GM21447 (cell line): ENCODE measurements around the gene TOB1.
"Not testable (repeated sequence)": the region's sequence is repeated elsewhere in the genome, so short reads cannot be mapped to it uniquely, and the experiment has no call there.

Experiments
- ATAC-seq: cut with Tn5 transposase; IDR thresholded peaks from one replicate; pipeline ENCODE4 v1.9.1; 2021; ENCODE audit not compliant: unreplicated experiment

Gene TOB1

DNA sequence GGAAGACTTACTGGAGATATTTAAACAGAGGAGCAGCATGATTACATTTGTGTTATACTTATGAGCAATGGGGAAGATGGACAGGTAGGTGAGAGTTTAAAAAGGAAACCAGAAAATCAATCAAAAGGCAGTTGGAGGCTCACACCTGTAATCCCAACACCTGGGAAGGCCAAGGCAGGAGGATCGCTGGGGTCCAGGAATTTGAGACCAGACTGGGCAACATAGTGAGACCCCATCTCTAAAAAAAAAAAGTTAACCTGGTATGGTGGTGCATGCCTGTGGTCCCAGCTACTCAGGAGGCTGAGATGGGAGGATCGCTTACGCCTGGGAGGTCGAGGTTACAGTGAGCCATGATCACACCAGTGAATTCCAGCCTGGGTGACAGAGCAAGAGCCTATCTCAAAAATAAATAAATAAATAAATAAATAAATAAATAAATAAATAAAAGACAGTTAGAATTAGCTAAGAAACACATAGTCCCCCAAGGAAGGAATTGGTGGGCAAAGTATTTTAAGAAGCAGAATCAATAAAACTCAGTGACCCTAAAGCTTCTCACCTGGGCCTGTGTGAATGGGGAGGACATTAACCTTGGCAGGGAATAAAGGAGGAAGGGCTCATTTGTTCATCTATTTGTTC is 32.3 kb upstream of the TOB1 start:
- no peak for ATAC-seq

DNA sequence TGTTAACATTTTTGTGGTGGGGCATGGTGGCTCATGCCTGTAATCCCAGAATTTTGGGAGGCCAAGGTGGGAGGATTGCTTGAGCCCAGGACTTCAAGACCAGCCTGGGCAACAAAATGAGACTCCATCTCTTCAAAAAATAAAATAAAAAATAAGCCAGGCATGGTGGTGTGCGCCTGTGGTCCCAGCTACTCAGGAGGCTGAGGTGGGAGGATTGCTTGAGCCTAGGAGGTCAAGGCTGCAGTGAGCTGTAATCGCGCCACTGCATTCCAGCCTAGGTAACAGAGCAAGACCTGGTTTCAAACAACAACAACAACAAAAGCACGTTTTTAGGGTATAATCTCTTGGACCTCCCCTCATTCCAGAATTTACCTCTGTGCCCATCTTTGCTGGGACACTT is 28.4 kb upstream of the TOB1 start:
- ATAC-seq, result not testable (repeated sequence)

DNA sequence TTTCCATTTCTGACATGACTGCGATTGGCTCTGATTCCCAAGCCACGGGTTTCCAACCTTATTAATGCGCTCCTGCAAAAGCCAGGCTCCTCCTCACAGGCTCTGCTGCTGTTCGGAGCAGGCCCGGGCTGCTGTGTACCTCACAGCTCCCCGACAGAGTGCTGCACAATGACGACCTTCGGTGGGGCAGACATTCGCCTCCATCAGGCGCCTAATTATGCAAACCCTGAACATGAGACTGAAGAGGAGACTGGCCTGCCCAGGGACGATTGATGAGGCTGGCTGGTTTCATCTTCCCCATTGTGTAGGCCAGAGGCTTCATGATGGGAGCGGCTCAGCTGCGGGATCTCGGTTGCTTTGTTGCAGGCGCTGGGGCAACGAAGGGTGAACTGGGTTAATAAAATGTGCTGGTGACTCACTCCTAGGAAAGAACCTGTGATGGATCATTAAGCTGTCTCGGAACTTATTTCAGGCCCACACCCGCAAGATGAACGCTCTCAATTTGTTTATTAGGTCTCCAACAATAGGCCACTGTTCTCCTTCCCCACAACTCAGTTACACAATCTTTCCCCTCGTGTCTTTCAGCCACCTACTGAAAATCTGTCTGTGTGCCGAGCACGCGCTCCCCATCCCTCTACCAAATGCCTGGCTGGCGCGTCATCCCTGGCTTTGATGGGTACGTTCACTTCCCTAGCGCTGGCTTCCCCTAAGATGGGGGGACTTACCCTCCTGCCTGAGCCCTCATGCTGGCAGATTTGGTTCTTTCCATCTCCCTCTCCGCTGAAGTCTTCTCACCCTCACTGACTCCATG is 27.2 kb upstream of the TOB1 start:
- ATAC-seq, result no peak

DNA sequence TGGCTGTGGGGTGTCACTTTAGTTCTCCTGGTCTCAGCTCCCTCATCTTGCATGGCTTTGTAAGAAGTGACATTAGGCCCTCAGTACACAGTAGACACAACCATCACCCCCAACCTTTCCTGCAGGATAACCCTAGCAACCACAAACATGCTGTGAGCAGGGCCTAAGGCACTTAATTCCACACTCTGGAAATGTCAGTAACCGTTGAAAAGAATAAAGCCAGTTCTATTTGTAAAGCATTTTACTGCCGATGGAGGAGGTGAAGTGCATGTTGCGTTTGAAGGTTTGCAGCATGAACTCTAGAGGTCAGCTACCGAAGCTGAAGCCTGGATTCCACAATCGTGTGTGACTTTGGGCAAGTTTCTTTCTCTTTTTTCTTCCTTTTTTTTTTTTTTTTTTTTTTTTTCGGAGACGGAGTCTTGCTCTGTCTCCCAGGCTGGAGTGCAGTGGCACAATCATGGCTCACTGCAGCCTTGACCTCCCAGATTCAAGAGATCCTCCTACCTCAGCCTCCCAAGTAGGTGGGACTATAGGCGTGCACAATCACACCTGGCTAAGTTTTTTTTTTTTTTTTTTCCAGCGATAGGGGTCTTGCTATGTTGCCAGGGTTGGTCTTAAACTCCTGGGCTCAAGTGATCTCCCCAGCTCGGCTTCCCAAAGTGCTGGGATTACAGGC is 26.1 kb upstream of the TOB1 start:
- no peak for ATAC-seq

DNA sequence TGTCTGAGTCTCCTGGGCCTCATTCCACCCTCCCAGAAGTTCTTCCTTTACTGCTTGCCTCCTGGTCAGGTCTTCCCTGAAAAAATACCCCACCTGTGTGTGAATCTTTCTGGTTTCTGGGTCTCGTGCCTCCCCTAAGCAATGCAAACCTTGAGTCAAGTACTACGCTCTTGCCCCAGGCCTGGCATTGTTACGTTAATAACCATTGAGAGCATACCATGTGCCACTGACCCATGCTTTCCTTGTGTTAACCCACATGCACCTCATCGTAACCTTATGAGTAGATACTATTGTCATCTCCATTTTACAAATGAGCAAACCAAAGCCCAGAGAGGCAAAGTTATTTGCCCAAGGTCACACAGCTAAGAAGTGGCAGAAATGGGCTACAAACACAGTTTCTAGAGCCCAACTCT is 25.4 kb upstream of the TOB1 start:
- no peak for ATAC-seq

DNA sequence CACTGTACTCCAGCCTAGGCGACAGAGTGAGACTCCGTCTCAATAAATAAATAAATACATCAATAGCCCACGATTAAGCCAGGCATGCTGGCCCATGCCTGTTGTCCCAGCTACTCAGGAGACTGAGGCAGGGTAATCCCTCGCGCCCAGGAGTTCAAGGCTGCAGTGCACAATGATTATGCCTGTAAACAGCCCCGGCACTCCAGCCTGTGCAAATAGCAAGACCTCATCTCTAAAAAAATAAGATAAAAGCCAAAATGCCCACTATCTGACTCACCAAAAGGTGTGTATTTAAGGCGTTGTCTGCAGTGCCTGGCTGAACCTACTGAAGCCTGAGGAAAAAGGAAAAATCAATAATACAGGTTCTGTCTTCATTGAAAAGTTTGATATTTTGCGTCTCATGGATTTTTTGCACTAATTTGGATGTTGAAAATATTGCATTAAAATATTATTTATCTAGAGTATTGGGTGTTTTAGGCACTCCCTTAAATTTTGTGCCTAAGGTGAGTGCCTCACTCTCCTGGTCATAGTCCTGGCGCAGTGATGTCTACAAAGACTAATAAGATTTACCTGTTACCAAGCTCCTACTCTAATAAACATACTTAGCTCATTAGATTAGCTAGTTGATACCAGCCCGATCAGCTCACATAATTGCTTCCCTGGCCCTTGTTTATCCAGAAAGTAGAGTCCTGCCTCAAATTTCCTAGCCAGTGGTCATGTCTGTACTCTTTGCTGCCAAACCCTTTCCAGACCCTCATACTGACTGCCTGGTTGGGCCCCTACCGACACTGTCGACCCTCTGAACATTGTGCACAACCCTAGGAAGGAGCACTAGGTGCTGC is 24.7 kb upstream of the TOB1 start:
- ATAC-seq, result no peak

DNA sequence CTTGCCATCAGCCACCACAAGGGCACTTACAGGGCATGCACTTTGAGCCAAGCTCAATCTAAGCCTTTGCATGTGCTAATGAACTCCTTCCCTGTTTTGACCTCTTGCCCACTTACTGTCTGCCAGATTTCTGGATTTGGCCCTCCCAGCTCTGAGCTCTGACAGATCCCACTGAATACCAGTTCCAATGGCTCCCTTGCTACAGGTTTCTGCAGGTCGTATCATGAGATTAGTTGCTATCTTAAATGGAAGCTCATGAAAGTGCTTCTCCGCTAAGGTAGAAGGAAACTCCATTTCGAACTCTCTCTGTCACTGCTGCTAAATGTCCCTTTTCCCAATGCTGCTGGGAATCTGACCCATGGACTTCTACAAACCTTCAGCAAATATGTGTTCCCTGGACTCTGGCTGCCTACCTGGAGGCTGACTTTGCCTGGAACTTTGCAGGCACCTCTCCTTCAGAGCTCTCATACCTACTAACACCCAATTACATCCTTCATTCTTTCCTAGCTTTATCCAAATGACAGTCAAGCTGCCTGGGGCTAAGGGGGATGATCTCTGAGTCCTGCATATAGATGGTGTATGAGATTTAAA is 23.5 kb upstream of the TOB1 start:
- ATAC-seq, result no peak

DNA sequence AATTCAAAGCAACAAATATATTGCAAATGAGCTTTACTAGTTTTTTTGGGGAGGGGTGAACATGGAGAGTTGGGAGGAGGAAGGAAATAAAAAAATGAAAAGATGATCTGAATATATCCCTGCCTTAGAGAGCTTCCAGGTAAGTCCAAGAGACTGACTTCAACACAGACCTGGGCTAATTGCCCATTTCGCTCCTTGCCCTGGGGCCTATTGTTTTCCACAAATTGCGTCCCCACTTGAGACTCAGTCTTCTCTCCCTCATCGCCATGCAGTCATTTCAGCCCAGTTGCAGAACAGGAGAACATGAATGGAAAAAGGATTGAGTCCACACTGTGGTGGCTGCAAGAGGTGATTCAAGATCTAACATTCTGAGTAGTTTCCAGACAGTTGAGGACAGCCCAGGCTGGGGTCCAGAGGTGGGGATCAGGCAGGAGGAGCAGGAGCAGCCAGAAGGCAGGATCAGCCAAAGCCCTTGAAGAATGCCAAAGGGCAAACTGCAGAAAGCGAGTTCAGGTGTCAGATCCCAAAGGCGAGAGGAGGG is 21.6 kb upstream of the TOB1 start:
- ATAC-seq, result no peak

DNA sequence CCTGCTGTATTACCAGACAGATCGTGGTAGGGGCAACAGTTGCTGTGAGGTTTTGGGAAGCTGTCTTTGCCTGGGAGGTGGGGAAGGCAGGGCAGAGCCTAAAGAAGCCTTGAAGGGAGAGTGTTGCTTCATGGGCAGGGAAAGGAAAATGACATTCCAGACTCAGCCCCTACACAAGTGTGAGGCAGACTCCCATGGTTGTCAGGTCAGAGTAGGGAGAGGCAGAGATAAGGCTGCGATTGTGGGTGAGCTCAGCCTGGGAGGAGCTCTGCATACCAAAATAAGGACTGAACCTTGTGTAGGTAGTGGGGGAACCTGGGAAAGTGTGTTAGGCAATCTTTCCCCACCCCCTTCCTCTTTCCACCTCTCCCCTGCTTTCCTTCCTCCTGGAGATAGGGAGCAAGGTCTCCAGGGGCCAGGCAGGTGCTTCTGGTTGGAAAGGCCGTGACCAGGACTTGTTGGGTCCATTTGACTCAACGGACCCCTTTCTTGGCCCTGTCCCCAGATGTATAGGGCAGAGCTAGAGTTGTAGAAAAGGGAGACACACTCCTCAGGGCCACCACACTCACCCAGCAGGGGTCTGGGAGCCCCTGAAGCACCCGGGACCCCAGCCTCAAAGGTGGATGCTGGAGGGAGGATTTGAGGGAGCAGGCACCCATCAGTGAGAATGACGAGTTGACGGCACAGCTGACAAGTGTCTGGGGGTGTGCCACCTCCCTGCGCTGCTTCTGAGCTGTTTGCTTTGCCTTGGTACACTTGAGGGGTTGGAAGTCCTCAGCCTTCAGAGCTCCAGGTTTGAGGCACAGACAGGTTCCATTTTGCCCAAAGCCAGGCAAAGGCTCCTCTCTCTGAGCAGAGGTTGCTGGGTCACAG is 18.5 kb upstream of the TOB1 start:
- no peak for ATAC-seq

DNA sequence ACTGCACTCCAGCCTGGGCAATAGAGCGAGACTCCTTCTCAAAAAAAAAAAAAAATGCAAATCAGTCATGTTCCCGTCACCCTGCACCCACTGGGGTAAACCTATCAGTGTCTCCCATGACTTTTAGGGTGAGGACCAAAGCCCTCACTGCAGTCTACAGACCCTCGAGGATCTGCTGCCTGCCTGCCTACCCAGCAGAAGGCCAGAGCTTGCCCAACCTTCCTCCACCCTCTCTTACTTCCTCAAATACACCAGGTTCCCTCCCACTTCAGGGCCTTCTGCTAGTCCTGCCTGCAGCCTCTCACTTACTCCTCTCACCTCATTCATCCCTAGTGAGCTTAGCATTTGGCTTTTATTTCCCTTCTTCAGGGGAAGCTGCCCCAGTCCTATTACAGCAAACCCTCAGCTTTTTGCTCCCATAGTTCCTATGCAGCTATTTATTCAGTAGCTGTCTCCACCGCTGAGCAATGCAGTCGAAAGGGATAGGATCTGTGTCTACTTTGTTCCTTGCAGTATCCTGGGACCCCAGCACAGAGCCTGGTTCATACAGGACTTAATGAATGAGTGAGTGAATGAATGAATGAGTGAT is 17.8 kb upstream of the TOB1 start:
- no peak for ATAC-seq

DNA sequence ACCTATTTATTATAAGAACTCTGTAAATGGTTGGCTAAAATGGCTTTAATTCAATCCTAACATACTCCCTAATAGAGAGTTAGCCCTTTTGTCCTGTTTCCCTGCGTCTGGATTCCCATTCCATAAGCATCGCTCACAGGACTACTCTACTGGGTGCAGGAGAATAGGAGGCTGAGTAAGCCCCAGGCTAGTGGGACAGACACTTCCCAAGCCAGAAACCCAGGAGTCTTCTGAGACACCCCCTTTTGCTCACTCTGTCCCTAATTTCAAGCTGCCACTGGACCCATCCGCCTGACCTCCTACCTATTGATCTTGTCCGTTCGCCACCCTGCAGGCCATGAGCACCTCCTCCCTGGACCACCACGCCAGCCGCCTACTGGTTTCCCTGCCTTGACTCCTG is 16.7 kb upstream of the TOB1 start:
- no peak for ATAC-seq

DNA sequence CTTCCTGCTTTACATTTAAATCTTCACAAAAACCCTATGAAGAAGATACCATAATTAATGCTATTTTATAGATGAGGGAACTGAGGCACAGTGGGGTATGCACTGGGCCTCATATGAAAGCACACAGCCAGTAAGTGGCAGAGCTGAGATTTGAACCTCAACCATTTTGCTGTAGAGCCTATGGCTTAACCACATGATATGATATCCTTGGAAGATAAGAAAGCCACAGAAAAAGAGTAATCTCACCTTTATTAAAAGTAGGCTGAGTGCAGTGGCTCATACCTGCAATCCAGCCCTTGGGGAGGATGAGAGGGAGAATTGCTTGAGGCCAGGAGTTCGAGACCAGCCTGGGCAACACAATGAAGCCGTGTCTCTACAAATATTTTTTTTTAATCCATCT is 15.0 kb upstream of the TOB1 start:
- no peak for ATAC-seq

DNA sequence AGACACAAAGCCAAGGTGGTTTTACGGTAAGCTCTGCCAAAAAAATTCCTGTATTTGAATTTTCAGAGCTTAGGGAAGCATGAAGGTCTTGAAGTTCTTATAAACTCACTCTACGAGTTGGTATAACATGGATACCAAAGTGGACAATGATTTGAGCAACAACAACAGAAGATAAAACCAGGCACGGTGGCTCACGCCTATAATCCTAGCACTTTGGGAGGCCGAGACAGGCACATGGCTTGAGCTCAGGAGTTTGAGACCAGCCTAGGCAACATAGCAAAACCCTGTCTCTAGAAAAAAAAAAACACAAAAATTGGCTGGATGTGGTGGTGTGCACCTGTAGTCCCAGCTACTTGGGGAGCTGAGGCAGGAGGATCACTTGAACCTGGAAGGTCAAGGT is 12.9 kb upstream of the TOB1 start:
- no peak for ATAC-seq

DNA sequence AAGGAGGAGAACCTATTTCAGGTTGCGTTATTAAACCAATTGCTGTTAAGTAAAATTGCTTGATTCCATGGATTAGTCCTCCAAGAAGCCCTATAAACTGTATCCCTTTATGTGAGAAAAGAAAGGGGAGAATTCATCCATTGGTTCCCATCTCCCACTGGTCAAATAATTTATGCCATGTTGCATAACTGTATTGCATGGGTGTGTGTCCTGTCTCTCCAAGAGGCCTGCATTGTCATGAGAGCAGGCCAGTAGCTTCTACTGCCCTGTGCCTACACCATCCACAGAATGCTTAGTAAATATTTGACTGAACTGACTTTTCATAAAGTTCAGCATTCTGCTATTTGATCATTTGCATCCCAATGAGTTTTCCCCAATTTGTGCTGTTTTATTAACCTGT is 11.7 kb upstream of the TOB1 start:
- no peak for ATAC-seq

DNA sequence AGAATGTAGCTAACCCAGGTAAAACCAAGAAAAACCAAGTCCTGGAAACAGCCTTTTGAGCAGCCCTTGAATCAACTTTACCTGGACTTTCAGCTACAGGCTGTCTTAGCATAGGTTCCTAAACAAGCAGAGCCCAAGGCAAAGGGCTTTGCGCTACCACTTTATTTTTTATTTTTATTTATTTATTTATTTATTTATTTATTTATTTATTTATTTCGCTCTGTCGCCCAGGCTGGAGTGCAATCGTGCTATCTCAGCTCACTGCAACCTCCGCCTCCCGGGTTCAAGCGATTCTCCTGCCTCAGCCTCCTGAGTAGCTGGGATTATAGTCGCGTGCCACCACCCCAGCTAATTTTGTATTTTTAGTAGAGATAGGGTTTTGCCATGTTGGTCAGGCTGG is 10.9 kb upstream of the TOB1 start:
- not testable (repeated sequence) for ATAC-seq

DNA sequence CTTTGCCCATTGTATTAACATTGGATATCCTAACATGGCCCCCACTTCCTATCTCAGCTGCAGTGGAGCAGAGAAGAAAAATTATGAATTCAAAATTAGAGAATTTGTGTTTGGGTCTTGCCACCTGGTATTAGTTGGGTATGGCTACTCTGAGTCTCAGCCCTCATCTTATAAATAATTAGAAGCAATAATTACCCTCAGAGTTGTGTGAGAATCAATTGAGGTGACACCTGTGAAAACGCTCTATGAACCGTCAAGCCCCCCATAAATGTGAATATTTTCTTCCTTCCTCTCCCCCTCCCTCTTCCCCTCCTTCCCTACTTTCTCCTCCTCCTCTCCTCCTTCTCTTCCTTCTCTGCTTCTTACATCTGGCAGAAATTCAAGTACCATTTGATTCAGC is 8.9 kb upstream of the TOB1 start:
- no peak for ATAC-seq

DNA sequence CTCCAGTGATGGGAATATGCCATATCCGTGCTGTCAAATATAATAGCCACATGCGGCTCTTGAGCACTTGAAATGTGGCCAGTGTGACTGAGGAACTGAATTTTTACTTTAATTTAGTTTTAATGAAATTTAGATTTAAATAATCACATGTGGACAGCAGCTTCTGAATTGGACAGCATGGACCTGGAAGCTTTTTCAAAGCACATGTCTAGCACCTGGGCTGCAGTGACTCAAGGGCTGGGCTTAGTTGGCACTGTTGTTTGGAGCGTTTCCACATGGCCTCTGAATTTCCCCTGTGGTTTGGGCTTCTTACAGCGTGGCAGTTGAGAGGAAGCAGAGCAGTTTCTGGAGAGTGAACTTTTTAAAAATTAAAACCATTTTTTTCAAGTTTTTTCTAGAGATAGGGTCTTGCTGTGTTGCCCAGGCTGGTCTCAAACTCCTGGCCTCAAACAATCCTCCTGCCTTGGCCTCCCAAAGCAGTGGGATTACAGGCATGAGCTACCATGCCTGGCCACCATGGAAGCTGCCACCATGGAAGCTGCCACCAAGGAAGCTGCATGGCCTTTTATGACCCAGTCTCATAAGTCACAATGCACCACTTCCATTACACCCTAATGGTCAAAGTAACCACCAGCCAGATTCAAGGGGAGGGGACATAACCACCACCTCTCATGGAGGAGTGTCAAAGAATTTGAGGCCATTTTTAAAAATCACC is 6.7 kb upstream of the TOB1 start:
- ATAC-seq, result no peak

DNA sequence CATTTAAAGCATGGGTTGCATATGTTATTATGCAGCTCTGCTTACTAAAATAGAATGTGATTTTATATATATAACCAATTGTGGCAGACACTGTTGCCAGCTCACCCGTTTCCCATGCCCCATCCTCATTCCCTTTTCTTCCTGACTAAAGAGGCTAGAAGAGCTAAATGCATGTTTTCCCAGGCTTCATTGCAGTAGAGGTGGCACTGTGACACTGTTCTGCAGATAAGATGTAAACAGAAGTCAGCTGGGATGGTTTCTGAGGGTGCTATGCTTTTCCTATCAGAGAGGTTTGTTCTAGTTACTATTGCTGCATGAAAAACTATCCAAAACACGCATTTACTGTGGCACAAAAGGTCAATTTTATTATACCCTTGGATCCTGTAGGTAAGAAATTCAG is 5.7 kb upstream of the TOB1 start:
- ATAC-seq, result no peak

DNA sequence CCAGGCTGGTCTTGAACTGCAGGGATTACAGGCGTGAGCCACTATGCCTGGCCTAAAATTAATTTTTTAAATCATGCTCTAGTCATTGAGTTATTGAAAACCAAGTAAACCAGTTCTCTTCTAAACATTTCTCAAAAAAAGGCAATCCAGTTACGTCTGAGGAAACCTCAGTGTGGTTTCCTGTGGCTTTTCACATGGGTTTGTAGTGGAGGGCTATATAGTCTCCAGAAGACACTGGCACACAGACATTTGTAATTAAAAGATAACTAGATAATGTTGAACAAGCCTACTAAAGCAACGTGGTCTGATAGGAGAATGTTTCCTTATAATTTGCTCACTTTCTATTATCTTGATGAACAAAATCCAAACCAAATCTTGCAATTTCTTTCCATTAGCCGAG is 5.2 kb upstream of the TOB1 start:
- no peak for ATAC-seq
